GM19397 (cell line): ENCODE data around the gene ARSB.
A peak's percentile ranks its signal among the peaks of the same experiment; 100 is the strongest.
"Not testable (repeated sequence)": the region's sequence is repeated elsewhere in the genome, so short reads cannot be mapped to it uniquely, and the experiment has no call there.

Experiments used
- ATAC-seq: cut with Tn5 transposase; IDR thresholded peaks from one replicate; pipeline ENCODE4 v1.9.1; 2021; ENCODE audit warnings: mild to moderate bottlenecking, moderate library complexity; ENCODE audit not compliant: unreplicated experiment

ARSB gene

GRCh38 chr5:78907255-78907891, 77.7 kb downstream of the ARSB start:
- ATAC-seq: no peak

GRCh38 chr5:78905084-78905938, 79.8 kb downstream of the ARSB start:
- peak; percentile 57 for ATAC-seq

- ATAC-seq: no peak
These were observed 81.2 kb downstream of the ARSB start for GRCh38 chr5:78903861-78904260.

- ATAC-seq: no peak
These were observed 81.8 kb downstream of the ARSB start for GRCh38 chr5:78903353-78903752.

DNA sequence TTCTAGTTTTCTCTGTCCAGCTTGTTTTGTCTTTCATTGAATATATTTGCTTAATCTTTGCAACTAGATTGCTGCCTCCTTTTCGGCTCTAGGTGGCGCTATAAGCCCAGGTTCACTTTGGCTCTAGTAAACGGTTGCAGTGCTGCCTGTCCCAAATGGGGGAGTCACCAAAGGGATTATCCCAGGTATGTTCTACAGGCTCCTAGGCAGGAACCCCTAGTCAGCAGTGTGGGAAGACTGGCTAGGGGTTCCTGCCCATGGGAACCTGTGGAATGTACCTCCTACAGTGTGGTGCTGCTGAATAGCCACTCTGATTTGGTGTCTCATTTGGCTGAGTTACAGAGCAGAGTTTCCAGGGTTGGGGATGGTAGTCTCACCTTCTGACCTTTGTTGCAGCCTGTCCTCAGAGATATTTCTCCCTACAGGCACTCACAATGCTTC, 85.2 kb downstream of the ARSB start:
- no peak for ATAC-seq

GRCh38 chr5:78896132-78896531, 89.0 kb downstream of the ARSB start:
- ATAC-seq: no peak

DNA sequence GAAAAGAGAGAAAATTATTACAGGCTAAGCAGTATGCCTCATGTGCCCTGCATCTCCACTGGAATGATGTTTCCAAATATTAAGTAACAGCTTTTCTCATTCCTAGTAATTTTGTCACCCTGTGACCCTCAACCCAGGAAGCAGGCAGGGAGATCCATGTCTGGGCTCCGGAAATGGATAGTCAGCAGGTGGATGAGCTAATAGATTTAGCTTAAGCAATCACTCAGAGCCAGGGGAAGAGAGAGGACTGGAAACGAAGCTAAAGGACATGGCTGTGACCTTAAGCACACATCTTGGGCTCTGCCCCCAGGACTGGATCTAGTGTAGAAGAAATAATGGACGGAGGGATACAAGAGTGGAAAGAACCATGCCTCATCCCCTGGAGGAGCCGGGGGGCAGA, 89.5 kb downstream of the ARSB start:
- no peak for ATAC-seq

GRCh38 chr5:78893940-78894677, 91.0 kb downstream of the ARSB start:
- peak; percentile 59 for ATAC-seq

DNA sequence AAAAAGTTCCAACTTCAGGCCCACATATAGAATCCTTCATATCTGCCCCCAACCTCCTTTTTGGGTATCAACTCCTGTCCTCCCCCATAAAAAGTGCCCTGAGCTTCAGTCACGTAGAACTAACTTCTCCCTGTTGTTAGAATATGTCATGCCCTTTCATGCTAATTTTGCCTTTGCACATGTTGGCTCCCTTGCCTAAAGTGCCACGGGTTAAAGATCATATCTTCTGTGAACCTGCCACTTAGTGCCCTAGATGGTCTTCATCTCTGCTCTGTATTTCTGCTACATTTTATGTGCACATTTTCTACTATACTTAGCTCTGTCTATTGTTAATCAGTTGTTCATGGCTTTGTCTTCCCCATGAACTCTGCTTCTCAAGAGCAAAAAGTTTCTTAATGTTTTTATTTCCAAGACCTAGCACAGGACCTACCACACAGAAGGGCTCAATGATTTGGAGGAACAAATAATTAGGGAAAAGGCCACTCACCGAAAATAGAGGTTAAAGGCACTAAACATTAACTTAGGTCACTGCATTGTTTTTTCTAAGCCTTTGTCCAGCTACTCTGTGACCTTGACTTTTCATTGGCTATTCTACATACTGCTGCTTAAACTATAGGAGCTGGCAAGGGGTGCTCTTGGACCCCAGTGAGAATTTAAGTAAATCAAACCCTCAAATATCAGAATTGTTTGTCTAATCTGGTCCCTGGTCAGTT, 94.3 kb downstream of the ARSB start:
- no peak for ATAC-seq

GRCh38 chr5:78889369-78890140, 95.6 kb downstream of the ARSB start:
- no peak for ATAC-seq

- no peak for ATAC-seq
These were observed 96.3 kb downstream of the ARSB start for GRCh38 chr5:78888580-78889368.

DNA sequence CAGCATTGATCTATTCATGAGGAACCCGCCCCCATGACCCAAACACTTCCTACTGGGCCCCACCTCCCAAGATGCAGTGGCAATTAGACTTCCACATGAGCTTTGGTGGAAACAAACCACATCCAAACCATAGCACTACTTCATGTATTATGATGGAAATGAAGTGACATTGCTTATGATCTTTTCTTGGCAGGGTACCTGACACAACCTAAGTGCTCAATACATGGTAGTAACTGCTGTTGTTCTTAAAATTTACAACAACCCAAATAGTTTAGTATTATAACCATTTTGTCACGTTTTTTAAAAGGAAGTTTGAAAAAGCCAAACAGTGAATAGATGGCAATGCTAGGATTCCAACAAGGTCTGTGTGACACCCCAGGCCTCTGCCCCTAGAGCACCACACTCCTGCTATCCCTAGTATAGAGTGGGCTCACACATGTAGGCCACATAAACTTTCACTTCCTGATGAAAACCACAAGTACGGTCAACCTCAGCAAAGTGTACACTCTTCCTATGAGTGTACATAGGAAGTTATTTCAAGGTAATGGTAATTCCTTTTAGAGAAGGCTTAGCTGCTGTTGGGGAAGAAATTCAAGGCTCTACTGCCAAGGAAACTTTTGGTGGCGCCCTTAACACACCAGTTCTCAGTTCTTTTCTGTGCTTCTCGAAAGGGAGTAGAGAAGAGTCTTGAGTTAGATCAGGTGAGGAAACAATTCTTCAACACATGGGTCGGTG, 97.6 kb downstream of the ARSB start:
- peak; percentile 96 for ATAC-seq

- no peak for ATAC-seq
These were observed 98.5 kb downstream of the ARSB start for GRCh38 chr5:78886341-78887230.

- no peak for ATAC-seq
These were observed 103.2 kb downstream of the ARSB start for GRCh38 chr5:78881884-78882283.

DNA sequence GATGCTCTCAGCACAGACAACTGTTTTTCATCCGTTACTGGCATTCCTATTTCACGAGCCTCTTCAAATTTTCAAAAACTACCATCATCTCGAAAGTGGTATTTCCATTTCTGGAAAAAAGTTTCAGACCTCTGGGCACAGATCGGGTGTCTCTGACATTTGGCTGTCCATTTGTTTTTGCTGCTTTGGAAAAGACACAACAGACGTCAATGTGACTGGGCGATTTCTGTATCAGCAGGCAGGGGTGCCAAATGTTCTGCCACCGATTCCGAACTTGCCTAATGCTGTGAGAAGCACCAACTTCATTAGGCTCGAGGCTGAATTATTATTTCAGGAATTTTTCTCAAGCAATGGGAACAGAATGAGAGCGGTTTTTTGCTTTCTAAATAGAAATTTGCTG, 105.6 kb downstream of the ARSB start:
- ATAC-seq: no peak

- not testable (repeated sequence) for ATAC-seq
These were observed 119.0 kb downstream of the ARSB start for GRCh38 chr5:78866076-78866475.

GRCh38 chr5:78858364-78858763, 126.7 kb downstream of the ARSB start:
- no peak for ATAC-seq

- no peak for ATAC-seq
These were observed 130.1 kb downstream of the ARSB start for GRCh38 chr5:78855026-78855425.
